HG02678 (cell line): ENCODE results near the gene AMOTL1.
"Not testable (repeated sequence)": the region's sequence is repeated elsewhere in the genome, so short reads cannot be mapped to it uniquely, and the experiment has no call there.

Experiments used
- ATAC-seq: cut with Tn5 transposase; IDR thresholded peaks from one replicate; pipeline ENCODE4 v1.9.1; 2021; ENCODE audit warnings: mild to moderate bottlenecking, moderate library complexity; ENCODE audit not compliant: unreplicated experiment

Gene AMOTL1

DNA sequence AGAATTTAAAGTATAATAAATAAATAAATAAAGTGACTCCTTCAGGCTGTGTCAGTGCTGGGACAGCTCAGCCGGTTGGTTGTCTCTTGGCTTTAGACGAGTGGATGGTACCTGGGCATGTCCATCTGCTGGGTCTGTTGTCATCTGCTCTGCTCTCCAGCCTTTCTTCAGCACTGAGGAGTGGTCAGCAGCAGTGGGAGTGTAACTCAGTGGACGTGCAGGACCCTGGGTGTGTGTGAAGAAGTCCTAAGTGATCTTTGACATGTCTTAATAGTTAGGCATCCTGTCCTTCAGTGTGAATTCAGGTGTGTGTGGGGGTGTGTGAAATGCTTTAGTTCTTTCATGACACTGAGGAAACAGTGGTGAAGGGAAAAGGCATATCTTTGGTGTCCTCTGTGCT, 24.3 kb downstream of the AMOTL1 start:
- ATAC-seq, result no peak

DNA sequence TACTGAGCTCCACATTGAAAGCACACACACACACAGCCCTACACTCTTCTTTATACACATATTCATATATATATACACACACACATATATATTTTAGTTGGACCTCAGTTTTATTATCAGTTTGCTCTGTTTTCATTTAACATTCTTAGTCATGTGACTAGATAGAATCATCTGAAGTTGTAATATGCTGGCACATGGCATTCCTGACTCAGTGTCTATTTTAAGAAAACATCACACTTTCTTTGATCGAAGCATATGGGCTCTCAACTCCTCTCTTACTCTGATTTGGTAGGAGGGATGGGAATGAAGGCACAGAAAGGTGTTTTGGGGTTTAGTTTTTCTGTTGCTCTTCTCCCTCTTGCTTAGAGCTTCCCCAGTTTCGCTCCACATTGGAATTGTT, 24.8 kb downstream of the AMOTL1 start:
- no peak for ATAC-seq

GRCh38 chr11:94793822-94794221, 25.7 kb downstream of the AMOTL1 start:
- no peak for ATAC-seq

GRCh38 chr11:94794287-94795168, 26.4 kb downstream of the AMOTL1 start:
- no peak for ATAC-seq

DNA sequence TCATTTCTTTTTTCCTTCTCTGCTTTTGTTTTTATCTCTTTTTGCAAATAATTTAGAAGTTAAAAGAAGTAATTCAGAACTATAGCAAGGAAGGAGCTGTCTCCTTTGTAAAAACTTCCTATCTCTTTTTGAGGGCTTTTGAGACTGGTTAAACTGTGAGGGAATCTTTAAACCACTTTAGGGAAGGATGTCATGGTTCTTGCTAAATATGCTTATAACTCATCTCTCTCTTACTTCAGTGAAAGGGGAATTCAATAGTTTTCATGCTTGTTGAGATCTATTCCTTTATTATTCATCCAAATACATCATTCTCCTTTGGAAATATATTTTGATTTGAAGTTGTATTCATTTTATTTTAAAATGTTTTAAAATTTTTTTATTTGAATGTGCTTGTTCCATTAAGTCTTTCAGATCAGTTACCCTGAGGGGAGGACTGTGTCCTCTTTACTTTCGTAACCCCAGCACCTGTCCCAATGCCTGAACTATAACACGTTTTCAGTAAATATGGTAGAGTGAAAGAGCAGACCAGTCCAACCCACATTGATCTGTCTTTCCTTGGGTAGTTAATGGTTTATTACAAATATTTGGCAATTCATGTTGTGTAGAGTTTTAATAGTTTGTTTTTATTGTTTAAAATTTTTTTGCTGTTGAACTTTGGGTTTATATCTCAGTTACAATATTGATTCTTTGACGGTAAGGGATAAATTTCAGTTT, 27.5 kb downstream of the AMOTL1 start:
- no peak for ATAC-seq

DNA sequence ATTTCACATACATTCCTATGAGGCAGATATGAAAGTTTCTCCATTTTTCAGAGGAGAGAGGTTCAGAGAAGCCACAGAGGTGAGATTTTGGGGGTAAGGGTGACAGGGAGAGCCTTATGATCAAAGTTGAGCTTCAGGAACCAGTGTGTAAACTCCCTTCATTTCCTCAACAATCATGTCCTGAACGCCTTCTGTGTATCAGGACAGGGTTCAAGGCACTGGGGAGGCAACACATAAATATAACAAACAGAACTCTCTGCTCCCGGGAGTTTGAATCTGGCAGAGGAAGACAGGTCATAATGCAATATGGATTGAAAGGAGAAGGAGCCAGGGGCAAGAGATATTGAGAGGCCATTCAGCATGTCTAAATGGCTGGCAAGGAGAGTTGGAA, 28.0 kb downstream of the AMOTL1 start:
- ATAC-seq, result no peak

DNA sequence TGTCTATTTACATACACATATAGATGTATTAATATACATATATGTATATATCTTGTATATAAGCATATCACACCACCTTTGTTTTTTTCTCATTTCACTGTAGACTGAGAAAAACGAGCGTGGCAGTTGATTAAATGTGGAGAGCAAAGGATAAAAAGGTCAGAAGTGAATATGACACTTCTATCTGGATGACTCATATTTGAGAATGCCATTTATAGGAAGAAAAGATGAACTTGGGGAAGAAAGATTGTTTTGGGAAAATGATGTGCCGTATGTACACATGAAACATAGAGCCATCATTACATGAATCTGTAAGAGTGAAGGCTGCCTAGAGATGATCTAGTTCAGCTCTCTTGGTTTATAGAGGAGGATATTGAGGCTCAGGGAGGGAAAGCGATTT, 28.7 kb downstream of the AMOTL1 start:
- no peak for ATAC-seq

GRCh38 chr11:94799726-94800125, 31.6 kb downstream of the AMOTL1 start:
- ATAC-seq, result no peak

- no peak for ATAC-seq
Measured at GRCh38 chr11:94800414-94800813, 32.3 kb downstream of the AMOTL1 start.

- ATAC-seq, result no peak
Measured at GRCh38 chr11:94801866-94802460, 33.8 kb downstream of the AMOTL1 start.

- ATAC-seq, result no peak
Measured at GRCh38 chr11:94802501-94802900, 34.3 kb downstream of the AMOTL1 start.

- ATAC-seq, result no peak
Measured at GRCh38 chr11:94803491-94803890, 35.3 kb downstream of the AMOTL1 start.

GRCh38 chr11:94804874-94805273, 36.7 kb downstream of the AMOTL1 start:
- no peak for ATAC-seq

DNA sequence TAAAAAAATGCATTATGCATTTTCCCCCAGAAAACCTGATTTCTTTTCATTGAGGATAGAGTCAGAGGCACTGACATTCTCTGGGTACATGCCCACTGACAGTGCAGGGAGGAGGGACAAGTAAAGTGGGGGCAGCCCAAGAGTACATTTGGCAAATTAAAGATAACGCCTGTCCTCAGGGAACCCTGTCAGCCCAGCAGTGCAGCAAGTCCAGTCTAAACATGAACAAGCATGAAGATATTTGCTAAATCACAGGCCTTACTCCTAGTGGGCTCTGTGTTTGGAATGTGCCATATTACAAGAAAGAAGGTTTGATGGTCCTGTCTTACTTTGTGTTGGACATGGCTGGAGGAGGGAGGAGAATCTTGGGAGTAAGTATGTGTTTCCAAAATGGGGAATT, 37.9 kb downstream of the AMOTL1 start:
- no peak for ATAC-seq

- ATAC-seq, result no peak
Measured at GRCh38 chr11:94806419-94806818, 38.3 kb downstream of the AMOTL1 start.

- no peak for ATAC-seq
Measured at GRCh38 chr11:94809251-94809650, 41.1 kb downstream of the AMOTL1 start.

DNA sequence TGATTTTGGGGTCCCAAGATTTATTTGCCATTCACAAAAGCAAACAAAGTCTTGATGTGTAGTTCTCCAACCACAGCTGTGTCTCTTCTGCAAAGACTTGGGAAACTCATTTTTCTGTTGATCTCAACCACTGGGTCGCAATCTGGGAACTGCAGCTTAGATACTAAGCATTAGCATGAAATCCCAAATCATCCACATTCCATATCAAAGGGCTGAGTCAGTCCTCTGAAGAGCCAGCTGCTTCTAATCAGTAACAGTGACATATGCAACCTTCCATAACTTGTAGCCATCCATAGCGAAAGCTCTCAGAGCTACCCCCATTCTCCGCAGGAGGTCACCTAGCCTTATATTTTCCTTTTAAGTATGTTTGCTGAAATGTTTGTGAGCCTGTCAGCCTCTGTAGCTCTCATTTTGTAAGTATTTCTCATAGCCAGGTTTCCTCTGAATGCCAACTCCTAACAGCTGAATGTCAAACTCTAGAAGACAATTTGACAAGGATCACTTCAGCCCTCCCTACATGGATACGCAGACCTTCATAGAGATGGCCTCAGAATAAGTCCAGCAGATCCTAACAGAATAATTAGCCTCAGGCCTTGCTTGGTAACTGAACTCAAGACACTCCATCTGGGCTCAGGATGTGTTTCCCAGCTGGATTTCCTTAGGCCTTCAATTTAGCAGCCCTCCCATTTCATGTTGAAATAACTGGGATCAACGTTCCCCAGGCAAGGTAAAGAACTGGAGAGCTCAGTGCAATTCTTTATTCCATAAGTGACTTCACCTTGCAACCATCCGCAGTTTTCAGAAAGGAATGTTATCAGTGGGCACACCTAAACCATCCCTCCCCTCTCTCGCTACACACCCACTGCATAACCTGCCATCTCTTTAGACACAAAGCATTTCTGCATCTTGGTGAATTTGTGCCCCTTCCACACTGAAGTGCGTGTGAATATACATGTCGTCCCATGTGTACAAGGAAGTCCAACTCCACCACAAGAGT, 44.9 kb downstream of the AMOTL1 start:
- ATAC-seq, result not testable (repeated sequence)

GRCh38 chr11:94814272-94814976, 46.3 kb downstream of the AMOTL1 start:
- no peak for ATAC-seq

GRCh38 chr11:94815705-94816344, 47.7 kb downstream of the AMOTL1 start:
- no peak for ATAC-seq

DNA sequence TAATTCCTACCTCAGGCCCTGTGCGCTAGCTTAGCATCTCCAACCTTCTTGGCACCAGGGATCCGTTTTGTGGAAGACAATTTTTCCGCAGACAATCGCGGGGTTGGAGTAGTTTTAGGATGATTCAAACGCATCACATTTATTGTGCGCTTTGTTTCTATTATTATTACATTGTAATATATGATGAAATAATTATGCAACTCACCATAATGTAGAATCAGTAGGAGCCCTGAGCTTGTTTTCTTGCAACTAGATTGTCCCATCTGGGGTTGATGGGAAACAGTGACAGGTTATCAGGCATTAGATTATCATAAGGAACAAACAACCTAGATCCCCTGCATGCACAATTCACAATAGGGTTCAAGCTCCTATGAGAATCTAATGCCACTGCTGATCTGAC, 52.3 kb downstream of the AMOTL1 start:
- no peak for ATAC-seq
